IMR-90 (cell line): ENCODE results near the gene NOP10. TPM values are rescaled to one million over a fixed set of nuclear protein-coding genes. Genes with fewer than 3 reads are reported as not detected.

Source experiments
- ATAC-seq: fragments of 200-7000 bp; cut with Tn5 transposase; 2 replicates; pipeline ENCODE4 v1.9.1; 2020; ENCODE audit warnings: low read depth, mild to moderate bottlenecking, moderate library complexity
- BruUV-seq: library from RNA; stranded (reverse); fragments of 400-500 nt; replicated peaks from 2 replicates; lab custom pipeline; 2021; lab: Mats Ljungman, UMichigan
- CTCF ChIA-PET: fragments of 300-600 bp; formaldehyde crosslinking; extraction: SDS; loops from one replicate; lab custom pipeline; 2021; ENCODE audit warnings: antibody characterized with exemption; lab: Yijun Ruan, JAX
- POLR2A ChIA-PET: fragments of 300-600 bp; sonication (Branson Sonifier 250); formaldehyde crosslinking; loops from one replicate; lab custom pipeline; 2022; ENCODE audit warnings: antibody characterized with exemption; ENCODE audit not compliant: unreplicated experiment; lab: Charles Lee
- DNase-seq: peaks from one replicate; pipeline ENCODE4 v3.0.0; 2013
- H2AFZ ChIP-seq: replicated peaks from 2 replicates; pipeline ENCODE3; 2013; ENCODE audit warnings: low read length, mild to moderate bottlenecking; ENCODE audit not compliant: poor library complexity
- H2AK5ac ChIP-seq: 2 replicates; pipeline ENCODE4 v1.6.1; 2013; ENCODE audit warnings: low read depth, low read length, inconsistent platforms
- H2AK9ac ChIP-seq: replicated peaks from 2 replicates; pipeline ENCODE3; 2013; ENCODE audit warnings: mild to moderate bottlenecking, low read depth, low read length, moderate library complexity; ENCODE audit not compliant: poor library complexity
- H2BK120ac ChIP-seq: 2 replicates; pipeline ENCODE4 v1.6.1; 2013; ENCODE audit warnings: low read depth, low read length, inconsistent platforms
- H2BK15ac ChIP-seq: 3 replicates; pipeline ENCODE4 v1.6.1; 2013; ENCODE audit warnings: low read depth, low read length, inconsistent platforms
- H2BK20ac ChIP-seq: 2 replicates; pipeline ENCODE4 v1.6.1; 2013; ENCODE audit warnings: low read depth, mild to moderate bottlenecking, inconsistent platforms, low read length, moderate library complexity
- H2BK5ac ChIP-seq: 2 replicates; pipeline ENCODE4 v1.6.1; 2013; ENCODE audit warnings: mild to moderate bottlenecking, low read depth, low read length, inconsistent platforms; ENCODE audit not compliant: poor library complexity, severe bottlenecking
- H3K14ac ChIP-seq: replicated peaks from 2 replicates; pipeline ENCODE4 v1.6.1; 2013; ENCODE audit warnings: low read depth, low read length, inconsistent platforms
- H3K18ac ChIP-seq: 2 replicates; pipeline ENCODE4 v1.6.1; 2013; ENCODE audit warnings: low read depth, low read length, control low read depth
- H3K23ac ChIP-seq: 2 replicates; pipeline ENCODE4 v1.6.1; 2013; ENCODE audit warnings: low read depth, low read length, inconsistent platforms
- H3K27ac ChIP-seq: 2 replicates; pipeline ENCODE4 v1.5.1; 2013; ENCODE audit warnings: mild to moderate bottlenecking, control low read depth, low read length; ENCODE audit not compliant: insufficient read depth
- H3K27me3 ChIP-seq: 2 replicates; pipeline ENCODE4 v1.6.1; 2013; ENCODE audit warnings: low read length; ENCODE audit not compliant: control insufficient read depth, insufficient read depth
- H3K36me3 ChIP-seq: 2 replicates; pipeline ENCODE4 v1.6.1; 2013; ENCODE audit warnings: low read length, mixed read lengths; ENCODE audit not compliant: control insufficient read depth, insufficient read depth
- H3K4ac ChIP-seq: 2 replicates; pipeline ENCODE4 v1.6.1; 2013; ENCODE audit warnings: low read depth, low read length, inconsistent platforms
- H3K4me1 ChIP-seq: 2 replicates; pipeline ENCODE4 v1.6.1; 2013; ENCODE audit warnings: low read length, mixed read lengths; ENCODE audit not compliant: control insufficient read depth, insufficient read depth
- H3K4me2 ChIP-seq: 2 replicates; pipeline ENCODE4 v1.6.1; 2013; ENCODE audit warnings: low read depth, mild to moderate bottlenecking, control low read depth, low read length, moderate library complexity
- H3K4me3 ChIP-seq: 2 replicates; pipeline ENCODE4 v1.5.1; 2013; ENCODE audit warnings: low read depth, mild to moderate bottlenecking, control low read depth, low read length, moderate library complexity; ENCODE audit not compliant: insufficient read depth
- H3K56ac ChIP-seq: 2 replicates; pipeline ENCODE4 v1.6.1; 2013; ENCODE audit warnings: low read length, inconsistent platforms; ENCODE audit not compliant: insufficient read depth; ENCODE audit errors: extremely low read depth
- H3K79me1 ChIP-seq, 2 experiments: 2 replicates each; pipeline ENCODE4 v1.6.1; 2013; ENCODE audit warnings: low read length in 2 of 2, inconsistent platforms in 1 of 2, low read depth in 1 of 2
- H3K9ac ChIP-seq: 2 replicates; pipeline ENCODE4 v1.6.1; 2013; ENCODE audit warnings: low read depth, low read length, control low read depth
- H3K9me1 ChIP-seq: 2 replicates; pipeline ENCODE4 v1.6.1; 2013; ENCODE audit warnings: low read length, inconsistent platforms; ENCODE audit not compliant: insufficient read depth
- H3K9me3 ChIP-seq: 2 replicates; pipeline ENCODE4 v1.6.1; 2013; ENCODE audit warnings: low read length; ENCODE audit not compliant: control insufficient read depth, insufficient read depth
- H4K20me1 ChIP-seq: 2 replicates; pipeline ENCODE4 v1.6.1; 2013; ENCODE audit warnings: low read length, inconsistent platforms; ENCODE audit not compliant: insufficient read depth
- H4K5ac ChIP-seq: 2 replicates; pipeline ENCODE4 v1.6.1; 2013; ENCODE audit warnings: mild to moderate bottlenecking, low read depth, low read length, control low read depth
- H4K8ac ChIP-seq, 2 experiments: 2 replicates each; pipeline ENCODE4 v1.6.1; 2013; ENCODE audit warnings: low read depth in 2 of 2, low read length in 2 of 2, control low read depth in 1 of 2, inconsistent platforms in 1 of 2
- H4K91ac ChIP-seq: 2 replicates; pipeline ENCODE4 v1.6.1; 2013; ENCODE audit warnings: low read depth, low read length, inconsistent platforms; ENCODE audit not compliant: insufficient read depth
- CEBPB ChIP-seq: IDR thresholded peaks from 2 replicates; pipeline ENCODE4 v1.6.1; 2012; ENCODE audit warnings: low read depth, low read length, improper control_type of control experiment
- CHD1 ChIP-seq: IDR thresholded peaks from 2 replicates; pipeline ENCODE4 v1.6.1; 2012; ENCODE audit warnings: low read depth, low read length, improper control_type of control experiment
- MXI1 ChIP-seq: IDR thresholded peaks from 2 replicates; pipeline ENCODE4 v1.6.1; 2012; ENCODE audit warnings: low read depth, mild to moderate bottlenecking, low read length, moderate library complexity, borderline replicate concordance
- NFE2L2 ChIP-seq: fragments of 150-350 bp; IDR thresholded peaks from 2 replicates; pipeline ENCODE4 v1.6.1; 2016; ENCODE audit warnings: low read depth, mild to moderate bottlenecking, low read length
- POLR2A ChIP-seq: IDR thresholded peaks from 2 replicates; pipeline ENCODE4 v1.6.1; 2012; ENCODE audit warnings: mild to moderate bottlenecking, low read depth, low read length
- RAD21 ChIP-seq: IDR thresholded peaks from 2 replicates; pipeline ENCODE4 v1.6.1; 2012; ENCODE audit warnings: low read length, improper control_type of control experiment
- SMC3 ChIP-seq: fragments of 150-350 bp; IDR thresholded peaks from 2 replicates; pipeline ENCODE4 v1.6.1; 2016; ENCODE audit warnings: low read depth, mild to moderate bottlenecking, antibody characterized with exemption, low read length, moderate library complexity
- WGBS, 2 experiments: methylation state at CpG; one replicate each; pipeline versions ENCODE4 v1.1.5 to v1.1.7; 2013; ENCODE audit warnings: missing lambda C conversion rate in 2 of 2; ENCODE audit not compliant: insufficient read length in 1 of 2; ENCODE audit errors: extremely low coverage in 2 of 2; 5-methylcytosine and 5-hydroxymethylcytosine counted together
- dilution Hi-C: fragments of 300-500 bp; cut with HindIII; formaldehyde crosslinking; loops from one replicate; pipeline ENCODE4 v1.14.3; 2018; ENCODE audit warnings: low sequenced_read_pairs; ENCODE audit not compliant: unreplicated experiment
- in situ Hi-C: fragments of 300-500 bp; cut with MboI; formaldehyde crosslinking; loops from 3 replicates; pipeline ENCODE4 v1.14.3; 2019; ENCODE audit warnings: low sequenced_read_pairs, inconsistent platforms, mixed read lengths
- intact Hi-C: fragments of 100-400 bp; cut with micrococcal nuclease; formaldehyde crosslinking; loops from 2 replicates; pipeline ENCODE4 v1.10.0; 2022
- polyA plus RNA-seq, 3 experiments: library from polyadenylated mRNA; depleted of rRNA; stranded (reverse); fragments of >200 nt; gene quantifications; 2 replicates each; pipeline ENCODE4 v1.2.3, GENCODE V29; 2012; ENCODE audit warnings: low replicate concordance in 1 of 3
- total RNA-seq: library from RNA; depleted of rRNA; stranded (reverse); fragments of >200 nt; gene quantifications from 2 replicates; pipeline ENCODE4 v1.2.3, GENCODE V29; 2012

The NOP10 gene
- total and polyA plus RNA-seq, 2 of the 4 experiments (the other 2 are of a cell fraction): 141 to 468 TPM

DNA sequence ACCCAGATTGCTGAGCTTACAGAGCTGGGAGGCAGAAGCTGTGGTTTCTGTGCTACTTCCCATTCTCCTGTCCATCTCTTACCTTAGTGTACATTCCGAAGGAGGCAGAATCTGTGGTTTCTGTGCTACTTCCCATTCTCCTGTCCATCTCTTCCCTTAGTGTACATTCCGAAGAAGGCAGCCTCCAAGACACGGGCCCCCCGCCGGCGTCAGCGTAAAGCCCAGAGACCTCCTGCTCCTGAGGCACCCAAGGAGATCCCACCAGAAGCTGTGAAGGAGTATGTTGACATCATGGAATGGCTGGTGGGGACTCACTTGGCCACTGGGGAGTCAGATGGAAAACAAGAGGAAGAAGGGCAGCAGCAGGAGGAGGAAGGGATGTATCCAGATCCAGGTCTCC is 11.3 kb upstream of the NOP10 start:
- Histone ChIP-seq H3K18ac (no peak overlapping the region), H2AK9ac (no peak overlapping the region), H3K79me1 (no peaks in the 10 kb centered on the region), H3K14ac (no peak overlapping the region), H3K4ac (no peak overlapping the region), H3K56ac (no peak overlapping the region), H3K9me1 (no peaks in the 10 kb centered on the region), H3K9me3 (no peaks in the 10 kb centered on the region), H4K20me1 (no peaks in the 10 kb centered on the region), H3K23ac (no peak overlapping the region), H4K91ac (no peak overlapping the region), H4K8ac (no peak overlapping the region), H2AFZ (no peak overlapping the region), H3K4me2 (no peak overlapping the region), H3K36me3 (peaks cover 13% of the 10 kb centered on the region), H3K4me1 (no peaks in the 10 kb centered on the region), H3K9ac (no peak overlapping the region), H3K27ac (no peak overlapping the region), H2BK20ac (no peak overlapping the region), H2AK5ac (no peak overlapping the region), H3K27me3 (no peaks in the 10 kb centered on the region), H4K5ac (no peak overlapping the region), H2BK15ac (no peak overlapping the region), H2BK120ac (no peak overlapping the region), H3K4me3 (no peak overlapping the region), H2BK5ac (no peak overlapping the region)
- no TSS peak for BruUV-seq
- intact Hi-C loops: no loop called here
- ChIA-PET CTCF (no interaction called here), POLR2A (no interaction called here)
- in situ Hi-C loops: no loop called here
- dilution Hi-C loops: no loop called here
- WGBS, 2 experiments: 97% methylated on average over 6 of the region's 7 CpGs; no CpG with 5 or more reads in 1 of the 2 experiments
- ATAC-seq (no peak), DNase-seq (no peak)
- no peak for TF ChIP-seq CEBPB
- TF ChIP-seq SMC3: no peak
- TF ChIP-seq CHD1: no peak
- TF ChIP-seq RAD21: no peak
- no peak for TF ChIP-seq POLR2A
- TF ChIP-seq MXI1: no peak
- no peak for TF ChIP-seq NFE2L2
